BLaER1 treated with 17β-estradiol and CSF1 and Interleukin-3, amounts not matched to agents 10 nM and 100 nM (cell line): ENCODE data around the gene TEX19.
A peak's percentile ranks its signal among the peaks of the same experiment; 100 is the strongest.

Experiments
- H3K27ac ChIP-seq, 11 experiments: shearing (Covaris generic); formaldehyde crosslinking; 2 replicates each; pipeline ENCODE4 v1.8.1; 2022
- H3K27me3 ChIP-seq, 11 experiments: shearing (Covaris generic); formaldehyde crosslinking; 2 replicates each; pipeline ENCODE4 v1.8.1; 2022
- H3K36me3 ChIP-seq, 11 experiments: shearing (Covaris generic); formaldehyde crosslinking; 2 replicates each; pipeline ENCODE4 v1.8.1; 2022
- H3K4me1 ChIP-seq, 10 experiments: shearing (Covaris generic); formaldehyde crosslinking; 2 replicates each; pipeline ENCODE4 v1.8.1; 2022
- H3K4me2 ChIP-seq, 11 experiments: shearing (Covaris generic); formaldehyde crosslinking; 2 replicates each; pipeline ENCODE4 v1.8.1; 2022
- H3K4me3 ChIP-seq, 10 experiments: shearing (Covaris generic); formaldehyde crosslinking; 2 replicates each; pipeline ENCODE4 v1.8.1; 2022
- H3K9ac ChIP-seq, 11 experiments: shearing (Covaris generic); formaldehyde crosslinking; 2 replicates each; pipeline ENCODE4 v1.8.1; 2022
- H3K9me3 ChIP-seq, 11 experiments: shearing (Covaris generic); formaldehyde crosslinking; replicated peaks in 1 of 11; 2 replicates each; pipeline ENCODE4 v1.8.1; 2022
- H4K20me1 ChIP-seq, 11 experiments: shearing (Covaris generic); formaldehyde crosslinking; 2 replicates each; pipeline ENCODE4 v1.8.1; 2022
- Cebpa-rat ChIP-seq, 11 experiments: shearing (Covaris generic); IDR thresholded peaks; 2 replicates each; pipeline ENCODE4 v1.8.1; 2022

The TEX19 gene

GRCh38 chr17:82314727-82315605 lies 44.1 kb upstream of the TEX19 start:
- no peak overlapping the region for H3K27ac ChIP-seq
- peaks cover 23 to 42% (median 37%) of the 10 kb centered on the region in 11 experiments for H3K27me3 ChIP-seq
- H3K4me1 ChIP-seq, result peaks cover 21 to 38% (median 34%) of the 10 kb centered on the region in 10 experiments; a peak in 19 of 20 replicates
- TF ChIP-seq Cebpa-rat (IDR thresholded peaks at IDR 0.05), result no peak
- H3K9me3 ChIP-seq, result peaks cover 0 to 21% (median 15%) of the 10 kb centered on the region in 11 experiments; a peak in 14 of 22 replicates
- no peaks in the 10 kb centered on the region for H3K36me3 ChIP-seq
- H4K20me1 ChIP-seq, result peaks cover 0 to 39% (median 0%) of the 10 kb centered on the region in 11 experiments; a peak in 4 of 22 replicates
- peak overlapping the region in 3 of 11 experiments; percentile 11 to 23 (median 17); a peak in 2 of 22 replicates for H3K9ac ChIP-seq
- no peak overlapping the region; a peak in 1 of 20 replicates for H3K4me3 ChIP-seq
- H3K4me2 ChIP-seq, result peak overlapping the region; percentile 64 to 82 (median 74)

GRCh38 chr17:82315703-82316358 lies 43.2 kb upstream of the TEX19 start:
- Histone ChIP-seq H4K20me1 (peaks cover 0 to 36% (median 0%) of the 10 kb centered on the region in 11 experiments; a peak in 4 of 22 replicates), H3K9ac (peak overlapping the region in 3 of 11 experiments; percentile 11 to 26 (median 23); a peak in 2 of 22 replicates), H3K27me3 (peaks cover 23 to 44% (median 38%) of the 10 kb centered on the region in 11 experiments), H3K36me3 (no peaks in the 10 kb centered on the region), H3K4me3 (peak overlapping the region in 1 of 10 experiments; percentile 29; a peak in 3 of 20 replicates), H3K9me3 (peaks cover 0 to 21% (median 15%) of the 10 kb centered on the region in 11 experiments; a peak in 14 of 22 replicates), H3K4me2 (peak overlapping the region; percentile 64 to 82 (median 74)), H3K27ac (no peak overlapping the region), H3K4me1 (peaks cover 21 to 38% (median 34%) of the 10 kb centered on the region in 10 experiments; a peak in 19 of 20 replicates)
- no peak for TF ChIP-seq Cebpa-rat (IDR thresholded peaks at IDR 0.05)

- Histone ChIP-seq H3K4me3 (no peak overlapping the region), H4K20me1 (peaks cover 0 to 43% (median 0%) of the 10 kb centered on the region in 11 experiments; a peak in 8 of 22 replicates), H3K36me3 (no peaks in the 10 kb centered on the region), H3K4me2 (peak overlapping the region in 9 of 11 experiments; percentile 10 to 82 (median 75); a peak in 15 of 22 replicates), H3K27ac (no peak overlapping the region; a peak in 1 of 22 replicates), H3K9me3 (peaks cover 0 to 21% (median 15%) of the 10 kb centered on the region in 11 experiments; a peak in 14 of 22 replicates), H3K27me3 (peaks cover 27 to 54% (median 48%) of the 10 kb centered on the region in 11 experiments), H3K9ac (no peak overlapping the region; a peak in 1 of 22 replicates), H3K4me1 (peaks cover 21 to 44% (median 35%) of the 10 kb centered on the region in 10 experiments; a peak in 19 of 20 replicates)
- TF ChIP-seq Cebpa-rat (IDR thresholded peaks at IDR 0.05), result no peak
Observed at GRCh38 chr17:82316651-82317393, 42.2 kb upstream of the TEX19 start.

GRCh38 chr17:82317394-82318168 lies 41.5 kb upstream of the TEX19 start, which contains the start of gene CD7:
TSS of gene CD7 (minus strand) at chr17:82317608. CDS start at chr17:82317495, 113 bp downstream.
- no peak within 1 kb of the TSS for H3K4me3 ChIP-seq
- TF ChIP-seq Cebpa-rat (IDR thresholded peaks at IDR 0.05), result no peak
- H3K9me3 ChIP-seq, result peaks cover 0 to 21% (median 15%) of the 10 kb centered on the region in 11 experiments; a peak in 14 of 22 replicates
- H4K20me1 ChIP-seq, result peaks cover 0 to 48% (median 0%) of the 10 kb centered on the region in 11 experiments; a peak in 8 of 22 replicates
- H3K9ac ChIP-seq, result no peak within 1 kb of the TSS; a peak in 1 of 22 replicates
- H3K4me1 ChIP-seq, result peaks cover 21 to 50% (median 36%) of the 10 kb centered on the region in 10 experiments; a peak in 19 of 20 replicates
- peak within 1 kb of the TSS in 9 of 11 experiments; percentile 10 to 82 (median 75); a peak in 16 of 22 replicates for H3K4me2 ChIP-seq
- H3K27ac ChIP-seq, result no peak within 1 kb of the TSS; a peak in 1 of 22 replicates
- H3K36me3 ChIP-seq, result no peaks in the 10 kb centered on the region
- H3K27me3 ChIP-seq, result peaks cover 31 to 60% (median 55%) of the 10 kb centered on the region in 11 experiments

- H3K27ac ChIP-seq, result no peak overlapping the region
- H3K36me3 ChIP-seq, result no peaks in the 10 kb centered on the region
- no peak for TF ChIP-seq Cebpa-rat (IDR thresholded peaks at IDR 0.05)
- H3K9ac ChIP-seq, result no peak overlapping the region
- H3K27me3 ChIP-seq, result peaks cover 31 to 65% (median 56%) of the 10 kb centered on the region in 11 experiments
- no peak overlapping the region for H3K4me2 ChIP-seq
- H4K20me1 ChIP-seq, result peaks cover 0 to 48% (median 0%) of the 10 kb centered on the region in 11 experiments; a peak in 8 of 22 replicates
- H3K4me1 ChIP-seq, result peaks cover 21 to 50% (median 36%) of the 10 kb centered on the region in 10 experiments; a peak in 19 of 20 replicates
- H3K4me3 ChIP-seq, result no peak overlapping the region
- H3K9me3 ChIP-seq, result peaks cover 0 to 21% (median 15%) of the 10 kb centered on the region in 11 experiments; a peak in 14 of 22 replicates
Observed at GRCh38 chr17:82318169-82318498, 40.9 kb upstream of the TEX19 start.

- peaks cover 21 to 55% (median 37%) of the 10 kb centered on the region in 10 experiments; a peak in 19 of 20 replicates for H3K4me1 ChIP-seq
- H3K27me3 ChIP-seq, result peaks cover 31 to 64% (median 55%) of the 10 kb centered on the region in 11 experiments
- no peak overlapping the region for H3K9ac ChIP-seq
- H3K27ac ChIP-seq, result no peak overlapping the region
- H3K36me3 ChIP-seq, result no peaks in the 10 kb centered on the region
- TF ChIP-seq Cebpa-rat (IDR thresholded peaks at IDR 0.05), result no peak
- peaks cover 0 to 44% (median 0%) of the 10 kb centered on the region in 11 experiments; a peak in 8 of 22 replicates for H4K20me1 ChIP-seq
- H3K9me3 ChIP-seq, result peaks cover 0 to 21% (median 15%) of the 10 kb centered on the region in 11 experiments; a peak in 14 of 22 replicates
- no peak overlapping the region for H3K4me3 ChIP-seq
- no peak overlapping the region for H3K4me2 ChIP-seq
Observed at GRCh38 chr17:82318772-82319606, 40.1 kb upstream of the TEX19 start.

- Histone ChIP-seq H3K27ac (no peak overlapping the region), H3K36me3 (no peaks in the 10 kb centered on the region), H3K4me1 (peaks cover 18 to 54% (median 36%) of the 10 kb centered on the region in 10 experiments; a peak in 19 of 20 replicates), H3K27me3 (peaks cover 33 to 62% (median 52%) of the 10 kb centered on the region in 11 experiments), H3K9me3 (peaks cover 0 to 21% (median 15%) of the 10 kb centered on the region in 11 experiments; a peak in 14 of 22 replicates), H3K4me2 (no peak overlapping the region), H4K20me1 (peaks cover 0 to 40% (median 0%) of the 10 kb centered on the region in 11 experiments; a peak in 8 of 22 replicates), H3K4me3 (no peak overlapping the region), H3K9ac (no peak overlapping the region)
- TF ChIP-seq Cebpa-rat (IDR thresholded peaks at IDR 0.05), result no peak
Observed at GRCh38 chr17:82319619-82320062, 39.4 kb upstream of the TEX19 start.
